GM23338 (cell line): ENCODE data around the gene VEGFB. TPM values are rescaled to one million over a fixed set of nuclear protein-coding genes. Genes with fewer than 3 reads are reported as not detected.

Experiments
- ATAC-seq: fragments of 200-7000 bp; cut with Tn5 transposase; 3 replicates; pipeline ENCODE4 v1.9.1; 2020
- DNase-seq: peaks from one replicate; pipeline ENCODE4 v3.0.0-alpha.2; 2015; ENCODE audit warnings: low spot score
- H2AFZ ChIP-seq: fragments of 200-600 bp; sonication (generic); 2 replicates; pipeline ENCODE4 v1.8.0; 2016; ENCODE audit warnings: antibody characterized with exemption, mild to moderate bottlenecking, moderate library complexity
- H3F3A ChIP-seq: fragments of 200-600 bp; sonication (generic); replicated peaks from 2 replicates; pipeline ENCODE4 v1.8.0; 2017; ENCODE audit warnings: antibody characterized with exemption, mixed run types, low read depth
- H3K27ac ChIP-seq: fragments of 200-600 bp; sonication (generic); 2 replicates; pipeline ENCODE4 v1.6.1; 2016; ENCODE audit warnings: low read depth
- H3K27me3 ChIP-seq: fragments of 200-600 bp; sonication (generic); 2 replicates; pipeline ENCODE4 v1.8.0; 2016; ENCODE audit warnings: mild to moderate bottlenecking, mixed run types, moderate library complexity; ENCODE audit not compliant: insufficient read depth
- H3K36me3 ChIP-seq: fragments of 200-600 bp; sonication (generic); 2 replicates; pipeline ENCODE4 v1.8.0; 2016; ENCODE audit warnings: mild to moderate bottlenecking; ENCODE audit not compliant: insufficient read depth
- H3K4me1 ChIP-seq: fragments of 200-600 bp; sonication (generic); 2 replicates; pipeline ENCODE4 v1.8.0; 2016; ENCODE audit warnings: mild to moderate bottlenecking, moderate library complexity; ENCODE audit not compliant: insufficient read depth
- H3K4me2 ChIP-seq: fragments of 200-600 bp; sonication (generic); 2 replicates; pipeline ENCODE4 v1.7.1; 2017; ENCODE audit warnings: mixed run types
- H3K4me3 ChIP-seq: fragments of 200-600 bp; sonication (generic); 2 replicates; pipeline ENCODE4 v1.6.1; 2016; ENCODE audit warnings: mixed run types
- H3K79me2 ChIP-seq: fragments of 200-600 bp; sonication (generic); replicated peaks from 2 replicates; pipeline ENCODE4 v1.8.0; 2017; ENCODE audit warnings: mild to moderate bottlenecking; ENCODE audit not compliant: insufficient read depth
- H3K9me2 ChIP-seq: fragments of 200-600 bp; sonication (generic); 2 replicates; pipeline ENCODE4 v1.8.0; 2017; ENCODE audit not compliant: insufficient read depth
- H4K20me1 ChIP-seq: fragments of 200-600 bp; sonication (generic); replicated peaks from 2 replicates; pipeline ENCODE4 v1.8.0; 2017; ENCODE audit warnings: mild to moderate bottlenecking; ENCODE audit not compliant: insufficient read depth
- H3K27ac Mint-ChIP-seq: 2 replicates; pipeline ENCODE4 v1.8.0; 2020; ENCODE audit warnings: inconsistent platforms, mild to moderate bottlenecking, moderate library complexity, mixed read lengths
- H3K27me3 Mint-ChIP-seq: 3 replicates; pipeline ENCODE4 v1.8.0; 2022; ENCODE audit warnings: low read depth, mild to moderate bottlenecking, moderate library complexity, mixed read lengths, inconsistent platforms; ENCODE audit not compliant: insufficient read depth, poor library complexity
- H3K36me3 Mint-ChIP-seq: 3 replicates; pipeline ENCODE4 v1.8.0; 2021; ENCODE audit warnings: low read depth, mild to moderate bottlenecking, inconsistent platforms, moderate library complexity, mixed read lengths
- H3K4me1 Mint-ChIP-seq: 3 replicates; pipeline ENCODE4 v1.8.0; 2020; ENCODE audit warnings: mild to moderate bottlenecking, inconsistent platforms, mixed read lengths
- H3K4me3 Mint-ChIP-seq: 3 replicates; pipeline ENCODE4 v1.8.0; 2021; ENCODE audit warnings: moderate library complexity, mild to moderate bottlenecking, inconsistent platforms, mixed read lengths
- H3K9me3 Mint-ChIP-seq: 3 replicates; pipeline ENCODE4 v1.8.0; 2020; ENCODE audit warnings: moderate library complexity, mild to moderate bottlenecking, inconsistent platforms, mixed read lengths
- CREB1 ChIP-seq: fragments of 250-450 bp; sonication (Bioruptor Pico); IDR thresholded peaks from 2 replicates; pipeline ENCODE4 v1.5.0; 2020; ENCODE audit warnings: low read depth, mild to moderate bottlenecking, moderate library complexity
- EZH2 ChIP-seq: fragments of 200-600 bp; sonication (generic); IDR thresholded peaks from one replicate; pipeline ENCODE4 v1.8.0; 2017; ENCODE audit warnings: antibody characterized with exemption, mild to moderate bottlenecking, low read depth; ENCODE audit not compliant: unreplicated experiment
- EZH2phosphoT487 ChIP-seq: fragments of 200-600 bp; sonication (generic); IDR thresholded peaks from one replicate; pipeline ENCODE4 v1.8.1; 2018; ENCODE audit warnings: antibody characterized with exemption; ENCODE audit not compliant: unreplicated experiment
- JUNB ChIP-seq: IDR thresholded peaks from one replicate; pipeline ENCODE4 v1.6.1; 2016; ENCODE audit warnings: antibody characterized with exemption; ENCODE audit not compliant: unreplicated experiment
- NANOG ChIP-seq: IDR thresholded peaks from 2 replicates; pipeline ENCODE4 v1.6.1; 2016; ENCODE audit warnings: antibody characterized with exemption, borderline replicate concordance
- POLR2AphosphoS5 ChIP-seq: IDR thresholded peaks from 2 replicates; pipeline ENCODE4 v1.6.1; 2016; ENCODE audit warnings: antibody characterized with exemption, low read depth
- REST ChIP-seq: IDR thresholded peaks from one replicate; pipeline ENCODE4 v1.6.1; 2018; ENCODE audit warnings: antibody characterized with exemption; ENCODE audit not compliant: unreplicated experiment
- STAT1 ChIP-seq: IDR thresholded peaks from one replicate; pipeline ENCODE4 v1.6.1; 2016; ENCODE audit warnings: antibody characterized with exemption; ENCODE audit not compliant: unreplicated experiment
- ZNF114 ChIP-seq: fragments of 250-450 bp; sonication (Bioruptor Pico); IDR thresholded peaks from 2 replicates; pipeline ENCODE4 v1.5.0; 2020; ENCODE audit warnings: mild to moderate bottlenecking, moderate library complexity
- ZNF331 ChIP-seq: fragments of 250-450 bp; sonication (Bioruptor Pico); IDR thresholded peaks from 2 replicates; pipeline ENCODE4 v1.5.0; 2020; ENCODE audit warnings: low read depth, mild to moderate bottlenecking, moderate library complexity
- ZNF462 ChIP-seq: fragments of 250-450 bp; sonication (Bioruptor Pico); IDR thresholded peaks from 2 replicates; pipeline ENCODE4 v1.5.0; 2020; ENCODE audit warnings: mild to moderate bottlenecking, moderate library complexity
- polyA plus RNA-seq: library from polyadenylated mRNA; unstranded; fragments of >200 nt; fragmentation: Nextera tagmentation; extraction: Ambion mirVana; gene quantifications from 2 replicates; pipeline ENCODE4 v1.2.1, GENCODE V29; 2016
- total RNA-seq: library from RNA; depleted of rRNA; stranded (reverse); fragments of >200 nt; shearing (Covaris generic); gene quantifications from 2 replicates; pipeline ENCODE4 v1.2.3, GENCODE V29; 2014
- TF ChIP-seq, protein P1 (sequence below): IDR thresholded peaks from 2 replicates; pipeline ENCODE4 v1.6.1; 2016; ENCODE audit warnings: antibody characterized with exemption
- TF ChIP-seq, protein P2 (sequence below), 2 experiments: fragments of 200-600 bp in 1 of 2; sonication (generic) in 1 of 2; conservative IDR thresholded peaks; 2 replicates each; pipeline versions ENCODE4 v1.5.1 to v1.6.1; 2016 to 2017; ENCODE audit warnings: antibody characterized with exemption in 2 of 2, low read depth in 2 of 2, mild to moderate bottlenecking in 2 of 2, moderate library complexity in 1 of 2

Gene VEGFB
- total and polyA plus RNA-seq, 2 experiments from 2014 or later = 20.8 to 25.8 TPM

- TF ChIP-seq CREB1 (no peak), JUNB (no peak), EZH2phosphoT487 (no peak), ZNF331 (no peak), NANOG (no peak), STAT1 (no peak), REST (no peak), POLR2AphosphoS5 (no peak), ZNF114 (CRISPR knock-in tag) (no peak), EZH2 (no peak), ZNF462 (CRISPR knock-in tag) (no peak)
- TF ChIP-seq, protein P1, sequence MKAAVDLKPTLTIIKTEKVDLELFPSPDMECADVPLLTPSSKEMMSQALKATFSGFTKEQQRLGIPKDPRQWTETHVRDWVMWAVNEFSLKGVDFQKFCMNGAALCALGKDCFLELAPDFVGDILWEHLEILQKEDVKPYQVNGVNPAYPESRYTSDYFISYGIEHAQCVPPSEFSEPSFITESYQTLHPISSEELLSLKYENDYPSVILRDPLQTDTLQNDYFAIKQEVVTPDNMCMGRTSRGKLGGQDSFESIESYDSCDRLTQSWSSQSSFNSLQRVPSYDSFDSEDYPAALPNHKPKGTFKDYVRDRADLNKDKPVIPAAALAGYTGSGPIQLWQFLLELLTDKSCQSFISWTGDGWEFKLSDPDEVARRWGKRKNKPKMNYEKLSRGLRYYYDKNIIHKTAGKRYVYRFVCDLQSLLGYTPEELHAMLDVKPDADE = no peak
- TF ChIP-seq, protein P2, sequence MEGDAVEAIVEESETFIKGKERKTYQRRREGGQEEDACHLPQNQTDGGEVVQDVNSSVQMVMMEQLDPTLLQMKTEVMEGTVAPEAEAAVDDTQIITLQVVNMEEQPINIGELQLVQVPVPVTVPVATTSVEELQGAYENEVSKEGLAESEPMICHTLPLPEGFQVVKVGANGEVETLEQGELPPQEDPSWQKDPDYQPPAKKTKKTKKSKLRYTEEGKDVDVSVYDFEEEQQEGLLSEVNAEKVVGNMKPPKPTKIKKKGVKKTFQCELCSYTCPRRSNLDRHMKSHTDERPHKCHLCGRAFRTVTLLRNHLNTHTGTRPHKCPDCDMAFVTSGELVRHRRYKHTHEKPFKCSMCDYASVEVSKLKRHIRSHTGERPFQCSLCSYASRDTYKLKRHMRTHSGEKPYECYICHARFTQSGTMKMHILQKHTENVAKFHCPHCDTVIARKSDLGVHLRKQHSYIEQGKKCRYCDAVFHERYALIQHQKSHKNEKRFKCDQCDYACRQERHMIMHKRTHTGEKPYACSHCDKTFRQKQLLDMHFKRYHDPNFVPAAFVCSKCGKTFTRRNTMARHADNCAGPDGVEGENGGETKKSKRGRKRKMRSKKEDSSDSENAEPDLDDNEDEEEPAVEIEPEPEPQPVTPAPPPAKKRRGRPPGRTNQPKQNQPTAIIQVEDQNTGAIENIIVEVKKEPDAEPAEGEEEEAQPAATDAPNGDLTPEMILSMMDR (conservative IDR thresholded peaks at IDR 0.05; ENCODE audit: low read depth in 2 of 2) = no peak
- Histone ChIP-seq H3K79me2 (no peaks in the 10 kb centered on the region; the same call in 1 of the 2 replicates), H3K27ac (no peak overlapping the region), H3K27me3 (peaks cover 10% of the 10 kb centered on the region; the same call in 1 of the 2 replicates), H3K4me2 (peak overlapping the region; percentile 97; the same call in 1 of the 2 replicates), H3K4me1 (peaks cover 12% of the 10 kb centered on the region; the same call in 1 of the 2 replicates), H3K36me3 (no peaks in the 10 kb centered on the region; the same call in 1 of the 2 replicates), H3F3A (0 out of 2 replicates have a peak, but pooled peaks cover 5% of the 10 kb centered on the region), H3K9me2 (no peaks in the 10 kb centered on the region), H2AFZ (no peak overlapping the region), H4K20me1 (no peaks in the 10 kb centered on the region), H3K4me3 (peak overlapping the region; percentile 98; the same call in 1 of the 2 replicates)
- Mint-ChIP-seq H3K9me3 (no peaks in the 10 kb centered on the region), H3K27me3 (peaks cover 11% of the 10 kb centered on the region), H3K4me3 (peak overlapping the region; percentile 89), H3K27ac (no peak overlapping the region), H3K4me1 (peaks cover 22% of the 10 kb centered on the region), H3K36me3 (peaks cover 3% of the 10 kb centered on the region; the same call in 1 of the 3 replicates)
- ATAC-seq (no peak), DNase-seq (no peak)
These were observed 6.9 kb upstream of the VEGFB start for GRCh38 chr11:64227405-64227956.
